ENCODE results near the gene CEP89.
"Not testable (repeated sequence)": the region's sequence is repeated elsewhere in the genome, so short reads cannot be mapped to it uniquely, and the experiment has no call there.

The CEP89 gene

DNA sequence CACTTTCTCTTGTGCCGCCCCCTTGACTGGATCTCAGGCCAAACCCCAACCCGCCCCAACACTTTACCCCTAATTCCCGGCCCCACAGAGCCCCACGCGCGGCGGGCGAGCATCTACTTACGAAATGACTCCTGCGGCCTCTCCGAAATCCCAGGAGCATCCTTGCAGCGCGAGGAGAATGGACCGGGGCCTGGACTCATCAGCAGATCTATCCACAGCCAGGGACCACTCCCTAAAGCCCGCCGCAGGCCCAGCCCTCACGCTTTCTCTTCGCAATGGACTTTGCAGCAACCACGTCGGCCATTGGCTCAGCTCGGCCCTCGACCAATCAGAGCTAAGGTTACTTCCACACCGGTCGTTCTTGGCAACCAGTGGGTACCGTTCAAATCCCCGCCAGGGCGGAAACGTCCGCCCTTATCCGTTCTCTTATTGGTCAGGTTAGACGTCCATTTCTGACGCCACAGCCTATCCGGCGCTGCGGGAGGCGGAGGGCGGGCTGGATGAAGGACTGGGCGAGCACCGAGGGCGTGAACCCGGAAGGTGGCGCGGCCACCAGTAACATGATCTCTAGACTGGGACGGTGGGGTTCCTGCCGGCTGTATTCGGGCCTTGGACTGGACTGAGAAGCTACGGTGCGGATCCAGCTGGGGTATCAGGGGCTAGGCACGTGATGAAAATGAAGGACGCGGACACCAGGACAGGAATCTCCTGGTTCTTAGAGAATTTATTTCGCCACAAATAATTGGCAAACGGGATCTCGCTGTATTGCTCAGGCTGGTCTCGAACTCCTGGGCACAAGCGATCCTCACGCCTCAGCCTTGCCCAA is at the start of gene CEP89, which contains the start of gene FAAP24:
CEP89 (minus strand) TSS at position 244 of the 826 bp plus-strand sequence; CDS start at position 160, 84 bp downstream.
FAAP24 (plus strand) TSS at position 528 of the 826 bp plus-strand sequence. CDS start 955 bp downstream, outside the sequence.
- peak; percentile 99 for DNase-seq (ENCODE audit: low spot score)

- DNase-seq (ENCODE audit: low spot score) = not testable (repeated sequence)
These were observed 39.1 kb upstream of the CEP89 start for GRCh38 chr19:33010891-33011290.

- no peak for DNase-seq (ENCODE audit: low spot score)
These were observed 37.0 kb upstream of the CEP89 start for GRCh38 chr19:33008738-33009137.

- DNase-seq (ENCODE audit: low spot score) = no peak
These were observed 33.7 kb upstream of the CEP89 start for GRCh38 chr19:33005440-33005839.

GRCh38 chr19:33003424-33004024 is 31.8 kb upstream of the CEP89 start:
- DNase-seq (ENCODE audit: low spot score) = not testable (repeated sequence)

- not testable (repeated sequence) for DNase-seq (ENCODE audit: low spot score)
These were observed 30.5 kb upstream of the CEP89 start for GRCh38 chr19:33002126-33002865.

- no peak for DNase-seq (ENCODE audit: low spot score)
These were observed 29.2 kb upstream of the CEP89 start for GRCh38 chr19:33000910-33001309.

DNA sequence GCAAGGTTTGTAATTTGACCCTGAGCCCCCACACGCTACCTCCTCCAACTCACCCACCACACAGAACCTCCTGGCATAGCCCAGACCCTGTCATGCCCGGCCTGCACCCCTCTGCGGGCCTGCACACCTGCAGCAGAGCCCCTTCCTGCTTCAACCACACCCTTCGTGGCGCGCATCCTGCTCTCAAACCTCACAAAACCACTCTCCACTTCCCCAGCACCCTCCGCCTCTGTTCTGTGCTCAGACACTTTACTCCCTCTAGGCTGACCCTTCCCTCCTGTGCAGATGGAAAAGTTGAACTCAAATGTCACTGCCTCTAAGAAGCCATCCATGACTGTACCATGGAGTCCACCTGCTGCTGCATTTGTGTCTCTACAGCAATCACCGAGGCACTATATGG is 28.8 kb upstream of the CEP89 start:
- DNase-seq (ENCODE audit: low spot score) = no peak

- no peak for DNase-seq (ENCODE audit: low spot score)
These were observed 27.0 kb upstream of the CEP89 start for GRCh38 chr19:32998722-32999121.

DNA sequence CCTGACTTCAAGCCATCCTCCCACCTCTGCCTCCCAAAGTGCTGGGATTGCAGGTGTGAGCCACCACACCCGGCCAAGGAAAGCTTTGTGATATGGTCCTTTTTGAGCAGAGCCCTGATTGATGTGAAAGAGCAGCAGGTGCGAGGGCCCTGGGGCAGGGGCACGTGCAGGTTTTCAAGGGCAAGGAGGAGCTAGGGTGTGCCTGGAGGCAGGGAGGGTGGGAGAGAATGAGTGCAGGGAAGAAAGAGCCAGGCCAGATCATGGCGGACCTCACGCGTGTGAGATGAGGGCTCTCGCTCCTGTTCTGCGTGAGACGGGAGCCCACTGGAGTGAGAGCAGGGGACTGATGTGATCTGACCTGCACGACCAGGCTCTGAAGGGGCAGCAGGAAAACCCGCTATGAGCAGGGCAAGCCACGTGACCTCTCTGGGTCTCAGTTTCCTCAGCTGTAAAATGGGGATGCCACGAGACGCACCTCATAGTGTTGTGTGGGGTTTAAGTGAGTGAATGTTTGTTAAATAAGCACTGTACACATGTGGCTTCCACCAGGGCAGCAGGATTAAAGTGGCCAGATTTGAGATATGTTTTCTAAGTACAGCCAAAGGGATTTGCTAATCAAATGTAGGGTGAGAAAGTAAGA is 26.1 kb upstream of the CEP89 start:
- DNase-seq (ENCODE audit: low spot score) = no peak

DNA sequence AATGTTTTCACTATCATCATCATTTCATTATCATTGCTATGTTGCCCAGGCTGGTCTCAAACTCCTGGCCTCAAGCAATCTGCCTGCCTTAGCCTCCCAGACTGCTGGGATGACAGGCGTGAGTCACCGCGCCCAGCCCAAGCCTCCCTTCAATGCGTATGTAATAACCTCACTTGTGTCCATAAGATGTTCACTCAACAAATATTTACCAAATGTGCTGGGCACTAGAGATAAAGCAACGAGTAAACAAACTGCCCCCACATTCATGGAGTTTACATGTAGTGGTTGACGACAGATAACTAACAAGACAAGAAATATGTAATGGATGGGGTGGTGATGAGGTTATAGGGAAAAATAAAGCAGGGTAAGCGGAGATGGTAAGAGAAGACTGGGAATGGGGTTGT is 25.3 kb upstream of the CEP89 start:
- DNase-seq (ENCODE audit: low spot score) = not testable (repeated sequence)

GRCh38 chr19:32995966-32996365 is 24.2 kb upstream of the CEP89 start:
- not testable (repeated sequence) for DNase-seq (ENCODE audit: low spot score)

DNA sequence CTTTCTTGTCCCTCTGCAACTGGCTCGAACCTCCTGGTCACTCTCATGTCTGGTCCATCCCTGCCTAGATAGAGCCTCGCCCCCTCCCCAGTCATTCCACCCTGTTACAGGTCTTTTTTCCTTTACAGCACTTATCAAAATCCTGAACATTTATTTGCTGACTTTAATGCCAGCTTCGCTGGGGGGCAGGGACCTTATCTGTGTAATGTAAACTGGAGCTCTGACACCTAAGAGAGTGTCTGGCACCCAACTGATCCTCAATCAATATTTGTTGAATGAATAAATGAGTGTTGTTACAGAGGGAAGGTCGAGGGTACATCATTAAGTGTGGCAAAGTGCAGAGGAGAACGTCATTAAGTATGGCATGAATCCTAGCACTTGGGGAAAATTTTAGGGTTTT is 17.0 kb upstream of the CEP89 start:
- DNase-seq (ENCODE audit: low spot score) = no peak

DNA sequence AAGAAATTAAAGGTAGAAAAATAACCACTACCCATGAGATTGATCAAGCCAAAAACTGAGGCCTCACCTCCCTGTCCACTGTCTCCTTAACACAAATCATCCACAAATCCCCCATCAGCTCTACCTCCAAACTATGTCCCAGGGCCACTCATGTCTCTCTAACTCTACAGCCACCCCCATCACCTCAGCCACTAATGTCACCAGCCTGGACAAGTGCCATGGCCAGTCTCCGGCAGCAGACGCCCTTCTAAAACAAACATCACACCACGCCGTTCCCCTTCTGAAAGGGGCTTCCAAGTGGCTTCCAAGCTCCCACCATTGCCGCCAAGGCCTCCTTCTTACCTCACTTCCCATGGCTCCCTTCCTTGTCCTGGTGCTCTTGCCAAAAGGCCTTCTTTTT is 16.5 kb upstream of the CEP89 start:
- not testable (repeated sequence) for DNase-seq (ENCODE audit: low spot score)

DNA sequence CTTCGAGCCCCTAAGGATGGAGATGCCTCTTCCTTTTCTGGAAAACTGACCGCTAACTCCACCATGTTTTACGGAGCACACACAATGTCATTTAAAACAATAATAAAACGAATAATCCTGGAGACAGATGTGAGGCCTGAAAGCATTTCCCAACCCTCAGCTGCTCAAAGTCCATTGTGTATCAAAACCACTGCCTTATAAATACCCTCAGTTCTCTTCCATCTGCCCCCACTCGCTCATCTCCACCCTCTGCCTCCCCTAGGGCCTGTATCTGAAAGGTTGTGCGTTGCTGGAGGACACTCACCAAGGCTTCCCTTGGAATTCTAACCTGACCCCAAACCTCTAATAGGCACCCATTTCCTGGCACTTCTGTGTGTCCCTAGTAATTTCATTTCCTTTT is 10.7 kb upstream of the CEP89 start:
- DNase-seq (ENCODE audit: low spot score) = not testable (repeated sequence)

- DNase-seq (ENCODE audit: low spot score) = not testable (repeated sequence)
These were observed 8.0 kb upstream of the CEP89 start for GRCh38 chr19:32979807-32980206.

- not testable (repeated sequence) for DNase-seq (ENCODE audit: low spot score)
These were observed 6.1 kb upstream of the CEP89 start for GRCh38 chr19:32977813-32978212.

GRCh38 chr19:32977280-32977679 is 5.5 kb upstream of the CEP89 start:
- no peak for DNase-seq (ENCODE audit: low spot score)

- DNase-seq (ENCODE audit: low spot score) = peak; percentile 74
These were observed 4.6 kb upstream of the CEP89 start for GRCh38 chr19:32976223-32976805.

DNA sequence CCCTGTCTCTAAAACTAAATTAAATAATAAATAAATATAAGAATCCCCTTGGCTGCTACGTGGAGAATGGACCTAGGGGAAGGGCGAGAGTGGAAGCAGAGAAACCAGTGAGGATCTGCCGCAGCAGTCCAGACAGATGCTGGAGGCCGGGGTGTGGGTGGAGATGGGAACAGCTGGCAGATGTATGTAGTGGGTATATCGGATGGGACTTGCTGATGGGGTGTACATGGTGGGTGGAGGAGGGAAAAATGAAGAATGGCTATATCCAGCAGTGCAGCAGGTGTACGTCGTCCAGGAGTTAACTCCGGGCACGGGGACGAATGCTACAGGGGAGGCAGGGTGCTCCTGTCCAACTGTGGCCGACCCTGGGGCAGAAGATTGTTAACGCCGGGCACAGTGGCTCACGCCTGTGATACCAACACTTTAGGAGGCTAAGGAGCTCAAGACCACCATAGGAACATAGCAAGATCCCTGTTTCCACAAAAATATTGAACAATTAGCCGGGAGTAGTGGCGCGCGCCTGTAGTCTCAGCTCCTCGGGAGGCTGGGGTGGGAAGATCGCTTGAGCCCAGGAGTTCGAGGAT is 654 bp downstream of the CEP89 start:
- DNase-seq (ENCODE audit: low spot score) = peak; percentile 17

- DNase-seq (ENCODE audit: low spot score) = no peak
These were observed 2.2 kb downstream of the CEP89 start for GRCh38 chr19:32969549-32969948.

All from AG20443 (cell line).